SK-MEL-5 (cell line): ENCODE results near the gene DNER. TPM values are rescaled to one million over a fixed set of nuclear protein-coding genes. Genes with fewer than 3 reads are reported as not detected.
"Not testable (repeated sequence)": the region's sequence is repeated elsewhere in the genome, so short reads cannot be mapped to it uniquely, and the experiment has no call there.

Experiments
- DNase-seq: peaks from one replicate; pipeline ENCODE4 v3.0.0-alpha.2; 2016; ENCODE audit warnings: low read depth, low spot score
- in situ Hi-C: cut with HindIII; loops from 2 replicates; pipeline ENCODE4 v1.10.0; 2016; ENCODE audit warnings: low sequenced_read_pairs, high pct_unique_total_duplicates, low pct_unique_long_range_greater_than_20kb
- total RNA-seq: library from RNA; depleted of rRNA; stranded (reverse); fragments of >200 nt; shearing (Covaris generic); gene quantifications from 2 replicates; pipeline ENCODE4 v1.2.3, GENCODE V29; 2014

Gene DNER
- total RNA-seq, 1 experiment from 2014 or later: 34.3 TPM

GRCh38 chr2:229375251-229375650, 339.1 kb downstream of the DNER start:
- in situ Hi-C loops: no loop called here
- DNase-seq: no peak

DNA sequence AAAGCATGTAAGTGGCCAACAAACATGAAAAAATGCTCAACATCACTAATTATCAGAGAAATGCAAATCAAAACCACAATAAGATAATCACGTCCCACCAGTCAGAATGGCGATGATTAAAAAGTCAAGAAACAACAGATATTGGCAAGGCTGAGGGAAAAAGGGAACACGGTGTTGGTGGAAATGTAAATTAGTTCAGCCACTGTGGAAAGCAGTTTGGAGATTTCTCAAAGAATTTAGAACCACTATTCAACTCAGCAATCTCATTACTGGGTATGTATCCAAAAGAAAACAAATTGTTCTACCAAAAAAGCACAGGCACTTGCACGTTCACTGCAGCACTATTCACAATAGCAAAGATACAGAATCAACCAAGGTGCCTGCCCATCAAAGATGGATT, 341.0 kb downstream of the DNER start:
- DNase-seq, in situ Hi-C loops: not testable (repeated sequence)

DNA sequence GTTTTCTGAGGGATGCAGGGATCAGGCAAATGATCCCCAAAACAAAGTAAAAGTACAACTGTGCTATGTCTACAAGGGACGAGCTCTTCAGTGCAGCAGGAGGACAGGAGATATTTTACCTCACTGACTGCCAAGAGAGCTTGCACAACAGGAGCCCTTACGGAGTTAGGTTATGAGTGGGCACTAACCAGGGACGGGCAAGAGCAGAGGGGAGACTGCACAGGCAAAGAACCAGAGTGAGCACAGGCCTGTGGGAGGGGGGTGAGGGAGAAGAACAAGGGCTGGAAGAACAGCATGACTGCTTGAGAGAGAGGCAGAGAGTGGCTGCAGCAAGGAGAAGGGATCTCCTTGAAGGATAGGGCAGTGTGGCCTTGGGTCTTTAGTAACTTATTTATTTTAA, 342.1 kb downstream of the DNER start:
- no peak for DNase-seq
- in situ Hi-C loops: no loop called here

DNA sequence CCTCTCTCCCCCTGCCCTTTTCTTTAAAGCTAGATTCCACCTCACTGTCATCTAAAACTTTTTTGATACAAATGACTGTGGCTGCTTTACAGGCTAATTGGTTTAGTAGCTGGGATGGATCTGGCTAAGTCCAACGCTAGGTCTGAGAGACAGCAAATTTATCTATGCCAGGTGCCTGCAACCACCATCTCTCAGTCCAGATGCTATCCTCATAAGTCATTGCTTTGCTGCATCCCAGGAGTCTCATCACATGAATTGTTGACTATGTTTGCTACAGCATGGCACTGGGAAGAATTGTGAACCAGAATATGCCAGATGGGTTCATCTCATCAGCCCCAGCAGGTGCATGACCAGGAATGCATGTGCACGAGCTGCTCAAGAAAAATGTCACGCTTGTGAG, 343.3 kb downstream of the DNER start:
- no peak for DNase-seq
- in situ Hi-C loops: no loop called here

DNA sequence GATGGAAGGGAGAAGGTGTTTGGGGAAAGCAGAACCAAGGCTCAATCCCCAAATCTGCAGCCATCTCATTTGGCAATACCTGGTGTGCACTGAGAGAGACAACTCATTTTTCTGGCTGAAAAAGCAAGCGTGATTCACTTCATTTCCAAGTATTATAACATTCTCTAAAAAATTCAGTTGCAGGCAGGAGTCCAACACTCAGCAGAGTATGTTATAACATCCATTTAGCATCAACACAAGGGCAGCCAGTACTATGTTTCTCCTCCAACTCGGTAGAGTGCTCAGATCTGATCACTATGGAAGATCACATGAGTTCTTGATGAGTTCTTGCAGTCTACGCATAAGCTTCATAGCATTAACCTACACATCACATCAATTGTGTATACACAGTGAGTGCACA, 343.8 kb downstream of the DNER start:
- DNase-seq: no peak
- in situ Hi-C loops: no loop called here

GRCh38 chr2:229363185-229363814, 351.1 kb downstream of the DNER start:
- in situ Hi-C loops: no loop called here
- DNase-seq: no peak

GRCh38 chr2:229350883-229351282, 363.5 kb downstream of the DNER start:
- in situ Hi-C loops: no loop called here
- no peak for DNase-seq

- DNase-seq: no peak
- in situ Hi-C loops: no loop called here
These were observed 364.1 kb downstream of the DNER start for GRCh38 chr2:229350117-229350805.

- no peak for DNase-seq
- in situ Hi-C loops: no loop called here
These were observed 366.2 kb downstream of the DNER start for GRCh38 chr2:229348128-229348527.

- no peak for DNase-seq
- in situ Hi-C loops: no loop called here
These were observed 367.4 kb downstream of the DNER start for GRCh38 chr2:229346816-229347540.

- no peak for DNase-seq
- in situ Hi-C loops: no loop called here
These were observed 369.4 kb downstream of the DNER start for GRCh38 chr2:229344955-229345354.

DNA sequence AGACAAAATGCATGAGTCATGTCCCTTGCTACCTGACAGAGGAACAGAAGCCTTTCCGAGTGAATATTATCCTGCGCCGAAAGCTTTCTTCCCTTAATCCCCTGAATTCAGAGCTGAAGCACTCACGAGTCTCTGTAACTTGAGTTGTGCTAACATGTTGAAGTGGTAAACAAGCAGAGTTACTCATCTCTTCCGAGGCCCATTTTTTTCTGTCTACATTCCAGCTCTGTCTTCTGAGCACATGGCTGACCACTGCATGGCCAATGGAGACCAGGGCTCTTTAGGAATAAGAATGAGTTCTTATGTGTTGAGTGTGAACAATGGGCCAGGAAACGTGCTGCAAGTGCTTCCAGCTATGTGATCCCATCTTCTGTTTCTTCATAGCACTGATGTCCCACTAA, 370.2 kb downstream of the DNER start:
- in situ Hi-C loops: no loop called here
- DNase-seq: no peak

- no peak for DNase-seq
- in situ Hi-C loops: no loop called here
These were observed 370.7 kb downstream of the DNER start for GRCh38 chr2:229343661-229344060.

- in situ Hi-C loops: no loop called here
- peak; percentile 67 for DNase-seq
These were observed 372.0 kb downstream of the DNER start for GRCh38 chr2:229342376-229342775.

DNA sequence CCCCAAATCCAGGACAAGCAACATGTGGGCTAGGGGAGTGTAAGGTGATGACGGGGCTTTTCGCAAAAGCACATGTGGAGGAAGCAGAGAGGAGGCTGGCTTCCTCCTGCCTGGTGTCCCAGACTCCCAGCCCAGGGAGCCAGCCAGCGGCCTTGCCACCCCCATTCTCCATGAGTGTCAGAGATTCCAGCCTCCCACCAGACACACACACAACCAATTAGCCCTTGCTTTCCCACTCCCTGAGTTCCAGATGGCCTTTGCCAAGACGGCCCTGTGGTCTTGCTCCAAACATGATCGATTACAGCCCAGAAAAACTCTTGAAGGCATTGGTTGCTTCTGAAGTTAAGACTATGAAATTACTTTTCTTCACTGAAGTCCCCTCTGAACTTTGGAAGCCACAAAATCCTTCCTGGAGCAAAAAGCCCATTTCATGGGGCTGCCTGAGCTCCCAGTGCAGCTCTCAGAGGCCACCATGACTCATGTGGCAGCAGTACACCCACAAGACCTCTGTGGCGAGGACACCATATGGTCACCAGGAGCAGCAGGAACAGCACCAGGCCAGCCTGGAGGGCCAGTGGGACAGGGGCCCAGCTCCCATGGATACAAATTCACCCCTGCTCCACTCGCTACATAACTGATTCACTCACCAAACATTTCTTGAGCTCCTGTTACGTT, 374.1 kb downstream of the DNER start:
- DNase-seq: no peak
- in situ Hi-C loops: no loop called here

GRCh38 chr2:229339618-229340017, 374.7 kb downstream of the DNER start:
- in situ Hi-C loops: no loop called here
- DNase-seq: no peak

DNA sequence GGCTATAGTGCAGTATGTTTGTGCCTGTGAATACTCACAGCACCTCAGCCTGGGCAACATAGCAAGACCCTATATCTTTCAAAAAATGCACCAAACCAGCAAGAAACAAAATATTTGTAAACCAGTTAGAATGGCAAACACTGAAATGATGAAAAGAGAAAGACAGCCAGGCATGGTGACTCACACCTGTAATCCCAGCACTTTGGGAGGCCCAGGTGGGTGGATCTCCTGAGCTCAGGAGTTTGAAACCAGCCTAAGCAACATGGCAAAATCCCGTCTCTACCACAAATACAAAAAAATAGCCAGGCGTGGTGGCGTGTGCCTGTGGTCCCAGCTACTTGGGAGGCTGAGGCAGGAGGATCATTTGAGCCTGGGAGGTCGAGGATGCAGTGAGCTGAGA, 375.2 kb downstream of the DNER start:
- DNase-seq, in situ Hi-C loops: not testable (repeated sequence)

DNA sequence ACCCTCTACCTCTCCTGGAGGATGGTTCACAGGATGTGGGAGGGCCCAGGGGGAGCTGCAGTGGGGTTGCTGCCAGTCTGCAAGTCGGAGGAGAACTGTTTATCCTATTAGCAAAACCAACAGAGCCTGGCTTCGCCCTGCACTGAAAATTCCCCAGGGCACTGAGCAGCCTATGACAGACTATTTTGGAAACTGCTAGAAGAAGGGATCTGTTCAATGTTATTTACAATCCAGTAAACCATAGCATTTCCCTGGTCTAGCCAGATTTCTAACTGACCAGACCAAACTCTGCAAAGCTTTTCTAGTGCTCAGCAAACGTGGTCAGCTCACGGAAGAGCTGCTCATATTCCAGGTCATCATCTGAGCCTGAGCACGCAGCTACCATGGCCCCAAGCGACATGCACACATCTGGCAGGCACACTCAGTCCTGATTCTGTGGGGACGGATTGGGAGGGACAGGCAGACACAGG, 378.4 kb downstream of the DNER start:
- in situ Hi-C loops: no loop called here
- no peak for DNase-seq
